Ovary (tissue), 9 donors: ENCODE results near the gene GGTLC1. TPM values are rescaled to one million over a fixed set of nuclear protein-coding genes. Genes with fewer than 3 reads are reported as not detected.

ENCODE experiments used
- DNase-seq, 5 donors: peaks; one replicate each; pipeline ENCODE4 v3.0.0-alpha.2; 2019 to 2020
- H3K27ac ChIP-seq, 2 donors: fragments of 200-600 bp; one replicate each; pipeline versions ENCODE4 v1.5.1 to v1.8.0; 2019 to 2022
- H3K27me3 ChIP-seq: fragments of 200-600 bp; one replicate; pipeline ENCODE4 v1.8.0; 2022
- H3K36me3 ChIP-seq: fragments of 200-600 bp; sonication (generic); one replicate; pipeline ENCODE4 v1.5.1; 2019
- H3K4me1 ChIP-seq: one replicate; pipeline ENCODE4 v1.8.1; 2013; ENCODE audit warnings: mild to moderate bottlenecking, moderate library complexity; ENCODE audit not compliant: insufficient read depth
- H3K4me3 ChIP-seq: fragments of 200-600 bp; sonication (generic); one replicate; pipeline ENCODE4 v1.5.1; 2017
- H3K9me3 ChIP-seq, 2 donors: fragments of 200-600 bp in 1 of 2; sonication (generic) in 1 of 2; one replicate each; pipeline versions ENCODE4 v1.5.1 to v1.8.1; 2013 to 2019; ENCODE audit warnings: mild to moderate bottlenecking in 1 of 2, moderate library complexity in 1 of 2
- CTCF ChIP-seq, 3 donors: fragments of 450-650 bp in 2 of 3; fragments of 200-600 bp in 1 of 3; IDR thresholded peaks; one replicate each; pipeline versions ENCODE4 v1.5.1 to v1.8.0; 2016 to 2022; ENCODE audit warnings: antibody characterized with exemption in 3 of 3, mild to moderate bottlenecking in 1 of 3
- EP300 ChIP-seq: sonication (generic); formaldehyde crosslinking; IDR thresholded peaks from one replicate; pipeline ENCODE4 v1.6.1; 2017; ENCODE audit warnings: antibody characterized with exemption
- POLR2A ChIP-seq: fragments of 450-650 bp; IDR thresholded peaks from one replicate; pipeline ENCODE4 v1.6.1; 2017; ENCODE audit warnings: antibody characterized with exemption, mild to moderate bottlenecking, moderate library complexity
- WGBS, 3 donors: extraction: QIAGEN DNeasy Blood & Tissue Kit in 1 of 3; methylation state at CpG; one replicate each; pipeline versions ENCODE4 v1.1.5 to v1.1.7; 2013 to 2017; 5-methylcytosine and 5-hydroxymethylcytosine counted together
- intact Hi-C, 4 donors: fragments of 100-400 bp; cut with DNase I; formaldehyde crosslinking; loops; one replicate each; pipeline versions ENCODE4 v1.11.0 to v1.15.1; 2022 to 2023
- polyA plus RNA-seq, 2 donors: library from polyadenylated mRNA; stranded (reverse); fragments of 200-250 nt in 1 of 2; fragments of 350-450 nt in 1 of 2; fragmentation: Illumina TruSeq in 1 of 2; extraction: RNeasy Lipid Tissue Mini Kit (QIAGEN cat#74804) in 1 of 2; gene quantifications; one replicate each; pipeline ENCODE4 v1.2.3, GENCODE V29; 2013 to 2014
- small RNA-seq: library from RNA; depleted of rRNA; stranded (forward); fragments of <200 nt; gene quantifications from one replicate; pipeline ENCODE3, GENCODE V24; 2016
- total RNA-seq, 7 donors: library from RNA; depleted of rRNA in 2 of 7; stranded (reverse); fragments of >200 nt in 2 of 7; fragmentation: NEBNext Ultra II Directional in 3 of 7; extraction: Animal tissue kit (Norgen Biotek cat#: 25700) in 3 of 7; gene quantifications; one replicate each; pipeline versions ENCODE4 v1.1.0 to v1.2.4, GENCODE V29; 2016 to 2023
- donor health status: DM: no; HTN: no; CAD: no; lungs with moderate emphysema.
- donor health status: DM: no; HTN: no; CAD: no.
- donor health status: Bipolar disorder and iron deficiency.
- donor health status: DM: yes; HTN: yes; CAD: no.
- donor health status: DM: no; HTN: no; CAD: no.
- donor health status: DM: yes; HTN: yes; CAD: no.

Gene GGTLC1
- total and polyA plus RNA-seq, 9 donors, result not detected

- intact Hi-C loops, result no loop called here
- Histone ChIP-seq H3K27ac (no peak overlapping the region), H3K4me1 (no peaks in the 10 kb centered on the region), H3K36me3 (no peaks in the 10 kb centered on the region), H3K27me3 (no peaks in the 10 kb centered on the region), H3K9me3 (no peaks in the 10 kb centered on the region), H3K4me3 (no peak overlapping the region)
- peak in 2 of 5 donors; percentile 43 for DNase-seq
- WGBS, 3 donors, result 0 to 2% (median 0%) methylated on average over 3 of the region's 3 CpGs
- no peak for TF ChIP-seq EP300
- TF ChIP-seq POLR2A, result no peak
- peak in 2 of 3 donors; percentile 15 to 56 for TF ChIP-seq CTCF (IDR thresholded peaks at IDR 0.05)
Measured at GRCh38 chr20:23937303-23938117, 51.1 kb downstream of the GGTLC1 start.

Small RNA genes within 50 kb of the gene (small RNA-seq; reads per million reads assigned to genes)
- not detected for gene AL133466.1

Other genes starting within 250 kb of the GGTLC1 start
- 1 to 10 TPM in 1 of 7 donors, not detected in 6; 2.3 TPM for gene CST1, start 237.8 kb downstream of the GGTLC1 start, total RNA-seq
- under 1 TPM in 1 of 2 donors, not detected in 1; 0.11 TPM for gene CST1, start 237.8 kb downstream of the GGTLC1 start, polyA plus RNA-seq
- gene CST2, start 162.1 kb downstream of the GGTLC1 start, total RNA-seq, result not detected
- under 1 TPM in 1 of 2 donors, not detected in 1; 0.28 TPM for gene CST2, start 162.1 kb downstream of the GGTLC1 start, polyA plus RNA-seq
- gene CST5, start 109.0 kb downstream of the GGTLC1 start, total RNA-seq, result not detected
- not detected for gene CST5, start 109.0 kb downstream of the GGTLC1 start, polyA plus RNA-seq